SH-SY5Y (cell line): ENCODE results near the gene TSR2.

Source experiments
- GATA2 ChIP-seq: IDR thresholded peaks from 2 replicates; pipeline ENCODE4 v1.6.1; 2011; ENCODE audit warnings: mild to moderate bottlenecking, low read depth, low read length
- GATA3 ChIP-seq: IDR thresholded peaks from 2 replicates; pipeline ENCODE4 v1.6.1; 2011; ENCODE audit warnings: low read depth, mild to moderate bottlenecking, low read length, moderate library complexity

GRCh38 chrX:54446084-54446483 lies 5.9 kb downstream of the TSR2 start:
- no peak for TF ChIP-seq GATA2
- TF ChIP-seq GATA3, result no peak
